ENCODE data around the gene IL1RAPL1.

The IL1RAPL1 gene

GRCh38 chrX:29665532-29665931, 1078.3 kb downstream of the IL1RAPL1 start:
- no peak for DNase-seq

DNA sequence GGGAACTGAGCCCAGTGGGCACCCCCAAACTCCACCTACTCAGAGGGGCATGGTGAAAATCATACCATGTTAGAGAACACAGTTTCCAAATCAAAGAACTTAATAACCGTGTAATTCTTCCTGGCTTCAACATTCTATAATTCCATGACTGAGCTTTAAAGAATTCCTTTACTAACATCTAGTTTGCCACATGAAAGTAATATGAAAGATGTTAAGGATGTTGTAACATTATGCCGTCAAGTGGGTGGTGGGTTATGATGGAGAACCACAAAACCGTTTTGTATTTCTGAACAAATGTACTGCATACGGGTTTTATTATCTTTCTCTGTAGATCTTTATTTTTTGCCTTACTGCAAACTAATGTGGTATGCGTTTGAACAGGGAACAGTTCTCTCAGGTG, 1079.1 kb downstream of the IL1RAPL1 start:
- DNase-seq = no peak

- DNase-seq = no peak
Measured at GRCh38 chrX:29671421-29671820, 1084.2 kb downstream of the IL1RAPL1 start.

GRCh38 chrX:29687687-29688086, 1100.4 kb downstream of the IL1RAPL1 start:
- no peak for DNase-seq

DNA sequence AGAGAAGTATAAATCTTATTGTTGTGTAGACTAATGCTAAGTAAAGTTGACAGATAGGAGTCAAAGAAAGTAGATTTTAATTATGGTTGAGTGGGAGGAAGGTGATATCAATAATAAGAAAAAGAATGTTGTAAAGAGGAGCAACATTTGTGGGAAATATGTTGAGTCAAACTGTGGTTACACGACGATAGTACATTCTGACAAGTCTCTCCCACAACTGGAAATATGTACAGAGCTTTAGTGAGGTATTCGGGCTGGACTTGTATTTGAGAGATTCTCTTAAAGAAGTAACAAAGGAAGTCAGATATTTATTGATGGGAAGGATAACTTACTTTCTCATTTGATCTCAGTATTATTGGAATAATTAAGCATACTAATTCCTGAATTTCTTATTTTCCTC, 1102.8 kb downstream of the IL1RAPL1 start:
- no peak for DNase-seq

GRCh38 chrX:29691044-29691443, 1103.8 kb downstream of the IL1RAPL1 start:
- no peak for DNase-seq

DNA sequence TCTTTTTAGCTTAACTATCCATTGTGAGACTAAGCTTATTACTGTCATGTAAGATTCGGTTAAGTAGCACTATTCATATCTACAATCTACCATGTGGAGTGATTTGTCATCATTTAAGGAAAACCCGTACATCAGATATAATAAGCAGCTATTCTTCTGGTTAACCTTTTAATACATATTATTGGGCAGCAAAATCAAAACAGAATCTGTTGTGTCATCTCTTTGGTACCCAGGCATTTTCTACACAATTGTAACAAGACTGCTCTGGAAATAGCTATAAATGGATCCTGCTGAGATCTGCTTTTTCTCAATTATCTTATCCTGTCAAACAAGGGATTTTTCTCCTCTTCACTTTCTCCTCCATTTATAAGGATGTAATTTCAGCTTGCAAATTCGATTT, 1106.7 kb downstream of the IL1RAPL1 start:
- no peak for DNase-seq

- no peak for DNase-seq
Measured at GRCh38 chrX:29699239-29699638, 1112.0 kb downstream of the IL1RAPL1 start.

- no peak for DNase-seq
Measured at GRCh38 chrX:29707088-29707487, 1119.8 kb downstream of the IL1RAPL1 start.

DNA sequence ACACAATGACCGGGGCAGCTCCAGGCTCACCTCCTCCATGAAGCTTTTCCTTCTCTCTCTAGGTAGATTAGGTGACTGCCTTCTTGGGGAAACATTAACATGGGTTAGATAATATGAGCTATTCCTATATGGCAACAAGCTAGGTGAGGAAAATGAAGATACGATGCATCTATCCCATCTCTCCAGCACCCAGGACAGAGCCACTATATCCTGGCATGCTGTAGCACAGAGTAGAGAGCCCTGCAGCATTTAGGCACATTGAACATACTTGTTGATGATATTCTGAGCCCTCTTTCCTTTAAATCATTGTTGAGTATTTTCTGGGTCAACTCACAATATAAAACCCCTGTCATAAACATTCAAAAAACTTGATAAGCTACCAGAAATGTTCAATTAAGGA, 1133.9 kb downstream of the IL1RAPL1 start:
- no peak for DNase-seq

DNA sequence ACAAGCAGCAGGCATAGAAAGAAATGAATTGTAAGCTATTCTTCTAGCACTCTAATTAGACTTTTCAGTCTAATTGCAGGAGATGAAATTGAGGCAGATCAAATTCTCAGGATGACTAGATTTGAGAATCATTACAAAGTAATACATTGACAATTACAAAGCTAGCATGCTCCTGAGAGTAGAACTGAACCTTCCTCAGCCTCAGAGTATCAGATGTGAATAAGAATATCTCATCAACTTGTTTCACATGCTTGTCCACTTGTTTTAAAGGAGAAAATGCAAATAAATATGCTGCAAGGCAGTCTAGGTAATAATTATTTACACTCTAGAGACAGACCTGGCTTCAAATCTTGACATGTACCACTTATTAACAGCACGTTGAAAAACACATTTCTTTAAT, 1137.1 kb downstream of the IL1RAPL1 start:
- DNase-seq = no peak

DNA sequence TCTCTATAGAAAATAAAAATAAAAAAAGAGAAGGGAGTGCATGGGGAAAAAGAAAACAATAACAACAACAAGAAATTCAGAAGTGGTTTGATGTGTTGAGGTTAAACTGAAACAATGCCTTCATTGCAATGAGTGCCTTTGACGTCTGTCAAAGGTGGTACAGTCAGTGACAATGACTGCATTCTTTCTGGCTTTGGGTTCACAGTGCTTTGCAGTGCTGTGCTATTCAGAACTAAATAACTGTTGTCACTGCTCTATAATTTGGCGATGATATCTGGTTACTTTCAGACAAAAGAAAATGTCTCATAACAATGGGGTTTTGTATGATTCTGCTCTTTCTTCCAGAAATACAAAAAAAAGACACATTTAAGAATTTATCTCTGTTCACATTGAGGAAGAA, 1139.6 kb downstream of the IL1RAPL1 start:
- no peak for DNase-seq

- DNase-seq = no peak
Measured at GRCh38 chrX:29728639-29729038, 1141.4 kb downstream of the IL1RAPL1 start.

- no peak for DNase-seq
Measured at GRCh38 chrX:29744966-29745365, 1157.7 kb downstream of the IL1RAPL1 start.

DNA sequence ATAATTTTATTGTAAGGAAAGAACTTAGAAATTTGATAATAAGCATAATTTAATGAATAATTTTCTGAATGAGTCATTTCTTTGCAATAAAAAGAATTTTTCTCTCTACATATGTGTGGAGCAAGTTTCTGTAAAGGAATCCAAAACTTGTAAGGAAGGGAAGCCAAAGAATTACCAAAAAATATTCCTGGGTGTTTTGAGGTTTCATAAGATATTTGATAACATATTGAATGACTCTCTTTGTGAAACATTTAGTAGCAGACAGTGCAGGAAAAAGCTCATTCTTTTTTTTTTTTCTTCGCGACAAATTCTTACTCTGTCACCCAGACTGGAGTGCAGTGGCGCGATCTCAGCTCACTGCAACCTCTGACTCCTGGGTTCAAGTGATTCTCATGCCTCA, 1159.1 kb downstream of the IL1RAPL1 start:
- no peak for DNase-seq

- DNase-seq = no peak
Measured at GRCh38 chrX:29762006-29762405, 1174.8 kb downstream of the IL1RAPL1 start.

GRCh38 chrX:29775890-29776289, 1188.6 kb downstream of the IL1RAPL1 start:
- no peak for DNase-seq

DNA sequence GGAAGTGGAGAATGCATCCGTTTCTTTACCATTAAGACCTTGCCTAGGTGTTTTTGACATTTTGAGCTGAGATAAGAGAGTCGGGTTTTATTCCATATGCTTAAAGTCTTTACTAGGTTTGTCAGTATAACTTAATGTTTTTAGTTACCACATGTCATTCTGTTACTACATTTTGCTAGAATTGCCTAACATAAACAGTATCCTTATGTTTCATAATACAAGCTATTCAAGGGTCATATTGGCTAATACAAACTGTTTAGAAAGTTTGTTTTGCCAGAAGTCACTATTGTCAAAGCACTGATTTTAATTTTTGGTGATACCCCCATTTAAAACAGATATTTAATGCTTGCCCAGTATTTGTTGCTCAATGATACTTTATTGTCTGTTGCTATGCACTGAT, 1200.4 kb downstream of the IL1RAPL1 start:
- DNase-seq = no peak

GRCh38 chrX:29788991-29789699, 1201.9 kb downstream of the IL1RAPL1 start:
- DNase-seq = no peak

- DNase-seq = no peak
Measured at GRCh38 chrX:29792335-29792734, 1205.1 kb downstream of the IL1RAPL1 start.

- DNase-seq = no peak
Measured at GRCh38 chrX:29797156-29797555, 1209.9 kb downstream of the IL1RAPL1 start.

GRCh38 chrX:29798469-29798868, 1211.2 kb downstream of the IL1RAPL1 start:
- DNase-seq = no peak

DNA sequence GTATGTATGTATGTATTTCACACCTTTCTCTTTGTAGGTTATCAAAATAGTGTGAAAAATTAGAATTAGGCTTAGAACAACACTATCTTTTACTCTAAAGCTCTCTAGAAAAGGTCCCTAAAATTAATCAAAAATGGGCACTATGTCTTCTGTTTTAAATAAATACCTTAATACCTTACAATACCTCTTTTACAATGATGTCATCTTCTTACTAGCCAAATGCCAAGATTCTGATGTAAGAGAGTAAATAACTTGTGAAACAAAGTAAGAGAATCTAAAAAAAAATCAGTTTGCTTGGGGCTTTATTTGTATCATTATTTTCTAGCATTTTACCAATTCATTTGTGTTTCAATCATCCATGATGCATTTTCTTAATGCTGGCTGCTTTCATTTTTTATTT, 1225.9 kb downstream of the IL1RAPL1 start:
- DNase-seq = no peak

DNA sequence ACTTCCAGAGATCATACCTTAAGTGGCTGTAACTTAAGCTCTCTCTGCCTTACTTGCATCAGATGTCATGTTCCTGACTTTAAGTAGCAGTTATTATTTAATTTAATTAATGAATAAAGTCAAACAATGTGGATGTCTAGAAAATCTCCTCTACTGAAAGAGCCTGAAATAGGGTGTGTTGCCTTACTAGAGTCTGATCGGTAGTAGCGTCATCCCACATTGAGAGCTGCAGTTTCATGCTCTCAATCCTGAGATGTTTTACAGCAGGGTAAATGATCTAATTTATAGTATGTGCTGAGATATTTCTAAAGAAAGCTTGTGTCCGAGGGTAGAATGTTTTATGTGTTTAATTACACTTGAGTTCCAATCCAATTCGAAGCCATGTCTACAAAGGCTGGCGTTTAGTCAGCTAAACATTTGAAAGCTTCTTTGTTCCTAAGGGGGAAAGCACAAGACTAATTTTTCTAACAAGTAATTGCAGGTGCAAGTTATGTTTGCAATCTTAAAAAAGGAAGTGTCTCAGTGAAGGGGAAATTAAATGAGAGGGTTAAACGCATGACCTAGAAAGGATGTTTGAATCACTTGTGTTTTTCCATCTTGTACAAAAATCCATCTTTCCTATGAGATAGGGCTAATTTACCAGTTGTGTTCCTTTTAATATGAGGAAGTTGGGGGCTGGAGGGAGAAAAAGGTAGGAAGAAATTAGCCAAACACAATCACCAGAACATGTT, 1237.1 kb downstream of the IL1RAPL1 start:
- no peak for DNase-seq

DNA sequence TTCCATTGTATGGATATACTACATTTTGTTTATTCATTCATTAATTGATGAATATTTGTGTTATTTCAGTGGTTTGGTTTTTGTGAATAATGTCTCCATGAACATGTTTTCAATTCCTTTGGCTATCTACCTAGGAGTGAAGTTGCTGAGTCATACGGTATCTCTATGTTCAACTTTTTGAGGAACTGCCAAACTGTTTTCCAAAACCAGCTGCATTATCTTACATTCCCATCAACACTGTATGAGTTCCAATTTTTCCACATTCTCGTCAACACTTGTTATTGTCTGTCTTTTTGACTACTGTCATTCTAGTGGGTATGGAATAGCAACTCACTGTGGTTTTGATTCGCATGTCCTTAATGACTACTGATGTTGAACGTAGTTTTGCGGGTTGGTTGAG, 1239.5 kb downstream of the IL1RAPL1 start:
- no peak for DNase-seq
